HG03520 (cell line): ENCODE measurements around the gene KCNJ8.

Experiments used
- ATAC-seq: cut with Tn5 transposase; IDR thresholded peaks from one replicate; pipeline ENCODE4 v1.9.1; 2021; ENCODE audit warnings: mild to moderate bottlenecking, moderate library complexity; ENCODE audit not compliant: unreplicated experiment

The KCNJ8 gene

GRCh38 chr12:21718403-21718802, 56.1 kb downstream of the KCNJ8 start:
- no peak for ATAC-seq

DNA sequence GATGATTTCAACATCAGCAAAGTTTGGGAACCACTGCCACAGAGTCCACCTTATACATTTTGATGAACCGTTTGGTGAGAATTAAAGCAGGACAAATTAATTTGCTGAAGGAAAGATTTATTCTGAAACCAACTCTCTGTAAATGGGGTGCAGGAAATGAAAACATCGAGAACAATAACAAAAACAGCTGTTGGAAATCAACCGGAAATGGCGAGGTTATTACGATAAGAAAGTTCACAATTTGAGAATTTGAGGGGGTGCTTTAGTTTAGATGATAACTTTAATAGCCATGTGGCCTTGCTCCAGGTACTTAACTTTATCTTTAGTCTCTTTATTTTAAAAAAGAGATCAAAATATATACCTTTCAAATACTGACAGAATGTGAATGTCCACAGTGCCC, 56.7 kb downstream of the KCNJ8 start:
- no peak for ATAC-seq

DNA sequence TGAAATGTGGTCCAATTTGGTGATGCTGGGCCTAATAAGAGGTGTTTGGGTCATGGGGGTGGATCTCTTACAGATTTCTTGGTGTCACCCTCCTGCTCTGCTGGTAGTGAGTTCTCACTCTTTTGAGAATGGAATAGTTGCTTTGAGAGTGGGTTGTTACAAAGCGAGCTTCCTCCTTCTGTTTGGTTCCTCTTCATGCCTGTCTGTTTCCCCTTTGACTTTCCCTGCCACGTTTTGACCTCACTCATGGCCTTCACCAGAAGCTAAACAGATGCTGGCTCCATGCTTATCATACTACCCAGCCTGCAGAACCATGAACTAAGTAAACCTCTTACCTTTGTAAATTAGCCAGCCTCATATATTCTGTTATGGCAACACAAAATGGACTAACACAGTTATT, 59.1 kb downstream of the KCNJ8 start:
- no peak for ATAC-seq
